ENCODE results near the gene FOXO6. TPM values are rescaled to one million over a fixed set of nuclear protein-coding genes. Genes with fewer than 3 reads are reported as not detected.
A peak's percentile ranks its signal among the peaks of the same experiment; 100 is the strongest.

The FOXO6 gene
- total RNA-seq, 1 experiment from 2014 or later: 6.1 TPM

- H3K4me1 ChIP-seq (ENCODE audit: insufficient read depth, low read length, poor library complexity, severe bottlenecking): no peaks in the 10 kb centered on the region
- intact Hi-C loops (cut with micrococcal nuclease; ENCODE audit: unreplicated experiment): no loop called here
- no peak overlapping the region for H3K27ac ChIP-seq (ENCODE audit: low read depth, low read length, poor library complexity, severe bottlenecking)
- H3K4me3 ChIP-seq (ENCODE audit: low read depth, low read length, poor library complexity, severe bottlenecking): no peak overlapping the region
- H3K27me3 ChIP-seq (replicated peaks; ENCODE audit: insufficient read depth, low read depth, low read length, poor library complexity): no peaks in the 10 kb centered on the region
- TF ChIP-seq CTCF (conservative IDR thresholded peaks at IDR 0.05; ENCODE audit: low read depth, low read length): peak; percentile 58
- no peak for TF ChIP-seq EZH2 (IDR thresholded peaks at IDR 0.05; ENCODE audit: borderline replicate concordance, low read depth, low read length, poor library complexity, severe bottlenecking)
- POLR2A ChIA-PET (ENCODE audit: low non-redundant PET): no interaction called here
- no peaks in the 10 kb centered on the region for H3K9me3 ChIP-seq (ENCODE audit: low read depth, low read length, poor library complexity, severe bottlenecking)
- CTCF ChIA-PET: interaction anchor here (0.5 to 1.2 kb wide), 5 partner anchors 9 to 369 kb away, joined by 3 to 4 read pairs (median 3); no protein-coding TSS in a partner anchor
- no TSS peak for BruUV-seq (replicated peaks)
- peak; percentile 41 for DNase-seq (ENCODE audit: low spot score)
- H3K36me3 ChIP-seq (ENCODE audit: insufficient read depth, low read length, poor library complexity, severe bottlenecking): no peaks in the 10 kb centered on the region
Observed at GRCh38 chr1:41322835-41323234, 38.4 kb upstream of the FOXO6 start.

DNA sequence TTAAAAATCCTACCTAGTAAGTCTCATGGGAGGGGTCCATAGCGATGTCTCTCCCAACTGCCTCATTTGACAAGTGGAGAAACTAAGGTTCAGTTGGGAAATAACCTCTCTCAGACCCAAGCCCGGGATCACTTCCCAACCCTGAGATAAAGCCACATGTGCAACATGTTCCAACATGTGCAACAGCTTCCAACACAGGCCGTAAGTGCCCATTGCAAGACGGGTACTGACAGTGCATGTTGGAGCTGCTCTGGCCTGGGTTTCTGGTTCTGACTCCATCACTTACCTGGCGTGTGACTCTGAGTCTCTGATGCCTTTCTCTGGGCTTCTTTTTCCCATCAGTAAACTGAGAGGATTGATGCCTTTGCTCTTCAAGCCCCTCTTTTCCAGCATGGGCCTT lies 38.0 kb upstream of the FOXO6 start:
- ChIA-PET CTCF (interaction anchor here (1.0 to 1.2 kb wide), 2 partner anchors 10 to 97 kb away, joined by 3 read pairs; no protein-coding TSS in a partner anchor), POLR2A (ENCODE audit: low non-redundant PET) (no interaction called here)
- TF ChIP-seq EZH2 (IDR thresholded peaks at IDR 0.05; ENCODE audit: borderline replicate concordance, low read depth, low read length, poor library complexity, severe bottlenecking): no peak
- TF ChIP-seq CTCF (conservative IDR thresholded peaks at IDR 0.05; ENCODE audit: low read depth, low read length): no peak
- Histone ChIP-seq H3K4me1 (ENCODE audit: insufficient read depth, low read length, poor library complexity, severe bottlenecking) (no peaks in the 10 kb centered on the region), H3K36me3 (ENCODE audit: insufficient read depth, low read length, poor library complexity, severe bottlenecking) (no peaks in the 10 kb centered on the region), H3K27me3 (replicated peaks; ENCODE audit: insufficient read depth, low read depth, low read length, poor library complexity) (no peaks in the 10 kb centered on the region), H3K9me3 (ENCODE audit: low read depth, low read length, poor library complexity, severe bottlenecking) (no peaks in the 10 kb centered on the region), H3K4me3 (ENCODE audit: low read depth, low read length, poor library complexity, severe bottlenecking) (no peak overlapping the region), H3K27ac (ENCODE audit: low read depth, low read length, poor library complexity, severe bottlenecking) (no peak overlapping the region)
- no TSS peak for BruUV-seq (replicated peaks)
- no peak for DNase-seq (ENCODE audit: low spot score)
- intact Hi-C loops (cut with micrococcal nuclease; ENCODE audit: unreplicated experiment): no loop called here

DNA sequence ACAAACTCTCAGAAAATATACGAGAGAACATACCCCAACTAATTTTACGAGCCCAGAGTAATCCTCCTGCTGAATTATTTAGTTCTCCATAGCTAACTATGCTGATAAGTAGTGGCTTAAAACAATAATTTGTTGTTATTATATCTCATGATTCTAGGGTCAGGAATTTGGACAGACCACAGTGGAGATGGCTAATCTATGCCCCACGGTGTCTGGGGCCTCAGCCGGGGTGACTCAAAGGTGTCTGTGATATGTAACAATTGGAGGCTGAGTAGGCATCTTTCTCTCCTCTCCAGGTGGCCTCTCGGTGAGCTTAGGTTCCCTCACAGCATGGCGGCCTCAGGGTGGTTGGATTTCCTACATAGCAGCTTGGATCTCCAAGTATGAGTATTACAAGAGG lies 35.4 kb upstream of the FOXO6 start:
- TF ChIP-seq CTCF (conservative IDR thresholded peaks at IDR 0.05; ENCODE audit: low read depth, low read length): no peak
- no peaks in the 10 kb centered on the region for H3K4me1 ChIP-seq (ENCODE audit: insufficient read depth, low read length, poor library complexity, severe bottlenecking)
- no peak overlapping the region for H3K4me3 ChIP-seq (ENCODE audit: low read depth, low read length, poor library complexity, severe bottlenecking)
- no peaks in the 10 kb centered on the region for H3K36me3 ChIP-seq (ENCODE audit: insufficient read depth, low read length, poor library complexity, severe bottlenecking)
- no TSS peak for BruUV-seq (replicated peaks)
- CTCF ChIA-PET: no interaction called here
- intact Hi-C loops (cut with micrococcal nuclease; ENCODE audit: unreplicated experiment): no loop called here
- no peak overlapping the region for H3K27ac ChIP-seq (ENCODE audit: low read depth, low read length, poor library complexity, severe bottlenecking)
- no peaks in the 10 kb centered on the region for H3K27me3 ChIP-seq (replicated peaks; ENCODE audit: insufficient read depth, low read depth, low read length, poor library complexity)
- no peak for DNase-seq (ENCODE audit: low spot score)
- POLR2A ChIA-PET (ENCODE audit: low non-redundant PET): no interaction called here
- H3K9me3 ChIP-seq (ENCODE audit: low read depth, low read length, poor library complexity, severe bottlenecking): no peaks in the 10 kb centered on the region
